Neuron (in vitro differentiated cells): ENCODE measurements around the gene VOPP1.
"Not testable (repeated sequence)": the region's sequence is repeated elsewhere in the genome, so short reads cannot be mapped to it uniquely, and the experiment has no call there.

Source experiments
- H2AFZ ChIP-seq: one replicate; pipeline ENCODE4 v1.6.1; 2013; ENCODE audit warnings: low read depth, mild to moderate bottlenecking, inconsistent platforms, low read length, moderate library complexity
- H3K27me3 ChIP-seq: one replicate; pipeline ENCODE4 v1.6.1; 2013; ENCODE audit warnings: low read length; ENCODE audit not compliant: insufficient read depth
- H3K36me3 ChIP-seq: one replicate; pipeline ENCODE4 v1.6.1; 2013; ENCODE audit warnings: low read length; ENCODE audit not compliant: insufficient read depth
- H3K4me1 ChIP-seq: one replicate; pipeline ENCODE4 v1.6.1; 2013; ENCODE audit warnings: low read length; ENCODE audit not compliant: insufficient read depth
- H3K4me3 ChIP-seq: 2 replicates; pipeline ENCODE4 v1.5.1; 2013; ENCODE audit warnings: mild to moderate bottlenecking, low read length, moderate library complexity
- H3K9me3 ChIP-seq: one replicate; pipeline ENCODE4 v1.6.1; 2013; ENCODE audit warnings: low read length

Gene VOPP1

DNA sequence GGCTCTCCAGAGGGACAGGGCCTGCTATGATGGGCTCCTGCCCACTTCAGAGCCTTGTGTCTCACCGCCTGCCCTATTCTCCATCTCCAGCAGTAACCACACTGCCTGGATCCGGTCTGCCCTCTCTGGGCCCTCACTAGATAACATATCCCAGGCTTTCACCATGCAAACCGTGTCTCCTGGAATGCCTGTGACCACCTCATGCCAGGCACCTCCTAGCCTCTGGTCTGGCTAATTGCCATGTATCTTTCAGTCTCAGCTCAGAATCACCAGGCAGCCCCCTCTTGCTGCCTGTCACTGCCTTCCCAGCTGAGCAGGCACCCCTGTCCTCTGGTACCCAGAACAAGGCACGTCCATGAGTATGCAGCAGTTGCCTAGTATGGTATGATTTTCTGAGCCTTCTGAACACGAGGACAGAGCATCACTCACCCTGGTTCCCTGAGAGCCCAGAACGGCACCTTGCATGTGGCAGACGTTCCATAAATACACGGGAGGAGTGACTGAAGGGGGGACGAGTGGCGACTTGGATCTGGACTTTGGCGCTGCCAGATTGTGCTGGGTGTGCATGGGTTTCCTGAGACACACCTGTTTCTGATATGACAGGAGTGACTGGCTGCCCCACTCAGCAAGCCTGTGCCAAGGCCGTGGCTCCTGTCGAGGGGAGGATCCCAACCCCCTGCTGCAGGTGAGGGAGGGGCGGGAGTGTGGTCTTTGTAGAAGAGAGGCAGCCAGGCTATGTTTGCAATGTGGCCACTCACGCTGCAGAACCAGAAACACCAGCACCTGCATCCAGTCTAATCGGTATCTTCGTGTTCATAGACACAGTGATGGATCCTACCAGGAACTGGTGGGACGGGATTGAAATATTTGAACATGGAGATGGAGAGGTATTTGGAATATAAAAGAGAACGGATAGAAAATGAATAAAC is 95.2 kb downstream of the VOPP1 start:
- Histone ChIP-seq H2AFZ (no peak overlapping the region), H3K4me1 (no peaks in the 10 kb centered on the region), H3K36me3 (peaks cover 7% of the 10 kb centered on the region), H3K27me3 (no peaks in the 10 kb centered on the region), H3K4me3 (no peak overlapping the region), H3K9me3 (no peaks in the 10 kb centered on the region)

- Histone ChIP-seq H3K4me3 (no peak overlapping the region), H2AFZ (no peak overlapping the region)
These were observed 96.2 kb downstream of the VOPP1 start for GRCh38 chr7:55475855-55476803.

DNA sequence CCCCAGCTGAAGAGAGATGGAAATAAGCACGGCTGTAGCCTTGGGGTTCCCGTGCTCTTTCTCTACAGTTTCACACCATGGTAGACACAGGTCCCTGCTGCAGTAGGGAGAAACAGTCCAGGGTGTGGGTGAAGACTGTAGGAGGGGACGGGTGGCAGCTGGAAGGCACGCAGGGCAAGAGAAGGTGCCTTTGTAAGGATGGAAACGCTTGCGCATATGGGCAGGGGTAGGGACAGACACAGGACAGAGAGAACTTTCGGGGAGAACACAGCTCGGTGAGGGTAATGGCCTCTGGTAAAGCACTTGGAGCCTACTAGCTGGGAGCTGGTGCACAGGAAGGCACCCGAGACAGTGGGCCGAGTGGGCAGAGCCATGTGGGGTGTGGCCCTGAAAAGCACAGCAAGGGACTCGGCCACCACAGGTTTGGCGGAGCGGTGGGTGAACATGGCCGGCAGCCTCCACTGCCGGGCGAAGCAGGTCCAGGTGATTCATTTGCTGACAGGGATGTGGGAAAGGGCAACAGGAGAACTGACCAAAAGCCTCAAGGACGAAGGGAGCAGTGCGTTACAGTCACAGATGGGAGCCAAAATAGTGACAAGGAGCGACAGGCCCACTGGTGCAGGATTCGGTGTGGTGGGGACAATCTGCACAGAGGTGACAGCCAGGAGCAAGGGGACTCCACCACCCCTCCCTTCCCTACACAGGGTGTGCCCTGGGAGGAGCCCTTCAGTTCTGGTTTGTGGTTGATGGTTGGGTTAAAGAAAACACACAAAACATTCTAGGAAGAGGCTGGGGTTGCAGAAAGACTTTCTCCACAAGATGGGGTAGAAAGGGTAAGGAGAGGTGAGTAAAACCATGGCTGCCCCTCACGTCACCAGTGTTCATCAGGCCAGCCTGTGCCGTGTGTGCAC is 97.1 kb downstream of the VOPP1 start:
- no peaks in the 10 kb centered on the region for H3K9me3 ChIP-seq
- H3K27me3 ChIP-seq: no peaks in the 10 kb centered on the region
- peaks cover 7% of the 10 kb centered on the region for H3K36me3 ChIP-seq

More at GRCh38 chr7:55475855-55476803, 96.2 kb downstream of the VOPP1 start:
- no peaks in the 10 kb centered on the region for H3K27me3 ChIP-seq
- no peaks in the 10 kb centered on the region for H3K4me1 ChIP-seq
- H3K36me3 ChIP-seq: peaks cover 7% of the 10 kb centered on the region
- no peaks in the 10 kb centered on the region for H3K9me3 ChIP-seq

DNA sequence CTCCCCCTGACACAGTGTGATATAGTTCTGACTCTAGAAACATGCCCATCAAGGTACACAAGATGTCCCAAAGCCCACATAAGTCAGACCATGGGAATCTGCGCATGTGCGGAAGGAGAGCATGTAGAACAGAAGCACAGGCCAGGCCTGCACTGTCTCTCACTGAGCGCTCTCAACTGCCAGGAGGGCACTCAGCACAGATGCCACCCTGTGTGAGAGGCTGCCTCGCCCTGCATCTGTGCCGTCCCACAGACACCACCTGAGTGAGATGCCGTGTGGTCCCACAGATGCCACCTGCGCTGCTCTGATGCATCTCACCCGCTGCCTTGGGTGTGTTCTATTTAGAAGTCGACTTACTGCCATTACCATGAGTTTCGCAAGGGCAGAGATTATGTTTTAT is 98.4 kb downstream of the VOPP1 start:
- H3K9me3 ChIP-seq: no peaks in the 10 kb centered on the region
- H3K4me3 ChIP-seq: no peak overlapping the region
- peaks cover 7% of the 10 kb centered on the region for H3K36me3 ChIP-seq
- no peak overlapping the region for H2AFZ ChIP-seq
- H3K4me1 ChIP-seq: peaks cover 6% of the 10 kb centered on the region
- H3K27me3 ChIP-seq: no peaks in the 10 kb centered on the region

More for the DNA sequence above, 97.1 kb downstream of the VOPP1 start:
- Histone ChIP-seq H3K4me1 (no peaks in the 10 kb centered on the region), H3K4me3 (no peak overlapping the region), H2AFZ (no peak overlapping the region)

DNA sequence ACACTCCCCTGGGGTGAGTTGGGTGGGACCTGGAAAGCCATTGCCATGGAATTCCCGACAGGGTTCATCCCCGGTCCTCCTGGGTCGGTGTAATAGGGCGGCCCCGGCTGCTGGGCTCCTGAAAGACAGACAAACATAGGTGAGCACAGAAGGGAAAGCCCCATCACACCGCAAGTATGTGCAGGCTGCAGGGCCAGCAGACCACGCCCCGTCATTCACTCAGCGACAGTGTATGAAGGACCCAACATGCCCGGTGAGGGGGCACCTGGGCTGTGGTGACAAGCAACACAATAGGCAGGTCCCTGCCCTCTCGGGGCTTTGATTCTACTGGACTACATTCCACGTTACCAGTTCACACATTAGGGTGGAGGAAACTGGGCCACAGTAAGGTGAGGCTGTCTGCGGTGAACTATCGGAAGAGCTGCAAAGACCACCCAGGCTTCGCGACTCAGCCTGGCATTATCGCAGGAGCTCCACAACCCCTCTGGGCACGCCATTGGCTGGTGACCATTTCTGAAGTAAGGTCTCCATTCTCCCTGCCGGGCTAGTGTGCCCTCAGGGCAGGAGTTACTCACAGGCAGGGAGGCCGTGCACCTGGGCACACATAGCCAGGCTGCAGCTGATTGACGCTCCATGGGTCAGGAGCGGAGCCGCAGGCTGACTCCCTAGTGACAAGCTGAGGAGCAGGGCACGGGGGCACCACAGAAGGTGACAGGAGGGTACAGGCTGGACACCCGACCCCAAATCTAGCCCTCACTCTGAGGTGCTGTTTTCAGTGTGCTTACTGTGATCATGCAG is 99.2 kb downstream of the VOPP1 start:
- Histone ChIP-seq H3K4me1 (peaks cover 6% of the 10 kb centered on the region), H3K36me3 (peaks cover 7% of the 10 kb centered on the region), H3K9me3 (peaks cover 4% of the 10 kb centered on the region), H3K4me3 (no peak overlapping the region), H2AFZ (no peak overlapping the region), H3K27me3 (no peaks in the 10 kb centered on the region)

GRCh38 chr7:55472406-55472805 is 99.9 kb downstream of the VOPP1 start:
- not testable (repeated sequence) for H3K27me3 ChIP-seq, H2AFZ ChIP-seq, H3K4me3 ChIP-seq, H3K36me3 ChIP-seq, H3K4me1 ChIP-seq, H3K9me3 ChIP-seq

DNA sequence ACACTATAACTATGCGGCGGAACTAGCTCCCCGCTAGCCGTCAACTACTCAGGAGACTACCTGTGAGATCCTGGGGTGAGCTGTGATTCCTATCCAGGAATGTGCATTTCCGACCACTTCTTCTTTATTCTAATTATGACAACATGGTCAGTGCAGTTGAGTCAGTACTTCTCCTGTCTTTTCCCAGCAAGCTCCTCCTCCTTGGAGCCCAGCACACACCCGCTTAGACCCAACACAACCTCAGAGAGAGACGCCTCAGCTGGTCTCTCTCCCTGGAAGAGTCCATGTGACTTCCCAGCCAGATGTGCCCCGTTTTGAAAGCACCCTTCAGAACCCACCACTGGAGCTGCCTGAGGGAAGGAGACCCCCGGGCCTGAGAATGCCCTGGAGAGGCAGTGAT is 100.7 kb downstream of the VOPP1 start:
- peaks cover 14% of the 10 kb centered on the region for H3K9me3 ChIP-seq
- not testable (repeated sequence) for H3K36me3 ChIP-seq, H2AFZ ChIP-seq, H3K27me3 ChIP-seq, H3K4me1 ChIP-seq, H3K4me3 ChIP-seq

- Histone ChIP-seq H3K36me3 (peaks cover 7% of the 10 kb centered on the region), H3K27me3 (no peaks in the 10 kb centered on the region), H3K9me3 (peaks cover 14% of the 10 kb centered on the region), H3K4me1 (peaks cover 6% of the 10 kb centered on the region), H2AFZ (no peak overlapping the region), H3K4me3 (no peak overlapping the region)
These were observed 102.0 kb downstream of the VOPP1 start for GRCh38 chr7:55470261-55470660.

DNA sequence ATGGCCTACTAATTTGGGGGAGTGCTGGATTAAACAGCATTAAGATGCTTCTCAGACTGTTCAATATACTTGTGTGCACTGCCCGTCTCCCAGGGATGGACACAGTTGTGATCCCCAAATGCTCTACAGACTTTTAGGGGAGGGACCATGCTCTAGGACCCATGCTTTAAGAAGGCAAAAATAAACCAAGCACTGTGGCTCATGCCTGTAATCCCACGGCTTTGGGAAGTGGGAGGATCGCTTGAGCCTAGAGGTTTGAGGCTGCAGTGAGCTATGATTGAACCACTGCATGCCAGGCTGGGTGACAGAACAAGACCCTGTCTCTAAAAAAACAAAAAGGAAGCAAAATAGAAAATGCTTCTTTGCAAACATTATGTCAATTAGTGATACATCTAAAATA is 102.6 kb downstream of the VOPP1 start:
- Histone ChIP-seq H3K9me3 (peaks cover 14% of the 10 kb centered on the region), H3K4me3 (no peak overlapping the region), H2AFZ (no peak overlapping the region), H3K4me1 (peaks cover 6% of the 10 kb centered on the region), H3K27me3 (no peaks in the 10 kb centered on the region), H3K36me3 (peaks cover 6% of the 10 kb centered on the region)

- H3K4me3 ChIP-seq: no peak overlapping the region
- H3K4me1 ChIP-seq: peaks cover 6% of the 10 kb centered on the region
- H3K36me3 ChIP-seq: peaks cover 6% of the 10 kb centered on the region
- H3K27me3 ChIP-seq: no peaks in the 10 kb centered on the region
- no peak overlapping the region for H2AFZ ChIP-seq
- H3K9me3 ChIP-seq: peaks cover 14% of the 10 kb centered on the region
These were observed 103.0 kb downstream of the VOPP1 start for GRCh38 chr7:55469271-55469681.

- Histone ChIP-seq H3K27me3 (no peaks in the 10 kb centered on the region), H3K4me1 (peaks cover 6% of the 10 kb centered on the region), H2AFZ (no peak overlapping the region), H3K9me3 (peaks cover 18% of the 10 kb centered on the region), H3K4me3 (no peak overlapping the region), H3K36me3 (peaks cover 6% of the 10 kb centered on the region)
These were observed 103.8 kb downstream of the VOPP1 start for GRCh38 chr7:55468495-55468894.
